Retinal pigment epithelial cell (primary cell): ENCODE results near the gene LRRC45.

Source experiments
- DNase-seq: peaks from one replicate; pipeline ENCODE4 v3.0.0-alpha.2; 2010; ENCODE audit warnings: low read depth
- H3K4me3 ChIP-seq: 2 replicates; pipeline ENCODE4 v1.5.1; 2011; ENCODE audit warnings: mild to moderate bottlenecking, low read length, control low read depth, moderate library complexity
- TF ChIP-seq, protein P1 (sequence below): conservative IDR thresholded peaks from 2 replicates; pipeline ENCODE4 v1.5.1; 2011; ENCODE audit warnings: low read depth, low read length, control low read depth, inconsistent platforms

Gene LRRC45

GRCh38 chr17:82060001-82060380 lies 36.9 kb downstream of the LRRC45 start:
- no peak for DNase-seq
- no peak overlapping the region for H3K4me3 ChIP-seq
- TF ChIP-seq, protein P1, sequence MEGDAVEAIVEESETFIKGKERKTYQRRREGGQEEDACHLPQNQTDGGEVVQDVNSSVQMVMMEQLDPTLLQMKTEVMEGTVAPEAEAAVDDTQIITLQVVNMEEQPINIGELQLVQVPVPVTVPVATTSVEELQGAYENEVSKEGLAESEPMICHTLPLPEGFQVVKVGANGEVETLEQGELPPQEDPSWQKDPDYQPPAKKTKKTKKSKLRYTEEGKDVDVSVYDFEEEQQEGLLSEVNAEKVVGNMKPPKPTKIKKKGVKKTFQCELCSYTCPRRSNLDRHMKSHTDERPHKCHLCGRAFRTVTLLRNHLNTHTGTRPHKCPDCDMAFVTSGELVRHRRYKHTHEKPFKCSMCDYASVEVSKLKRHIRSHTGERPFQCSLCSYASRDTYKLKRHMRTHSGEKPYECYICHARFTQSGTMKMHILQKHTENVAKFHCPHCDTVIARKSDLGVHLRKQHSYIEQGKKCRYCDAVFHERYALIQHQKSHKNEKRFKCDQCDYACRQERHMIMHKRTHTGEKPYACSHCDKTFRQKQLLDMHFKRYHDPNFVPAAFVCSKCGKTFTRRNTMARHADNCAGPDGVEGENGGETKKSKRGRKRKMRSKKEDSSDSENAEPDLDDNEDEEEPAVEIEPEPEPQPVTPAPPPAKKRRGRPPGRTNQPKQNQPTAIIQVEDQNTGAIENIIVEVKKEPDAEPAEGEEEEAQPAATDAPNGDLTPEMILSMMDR: no peak

GRCh38 chr17:82060614-82061013 lies 37.5 kb downstream of the LRRC45 start:
- TF ChIP-seq, protein P1: no peak
- DNase-seq: no peak
- no peak overlapping the region for H3K4me3 ChIP-seq

DNA sequence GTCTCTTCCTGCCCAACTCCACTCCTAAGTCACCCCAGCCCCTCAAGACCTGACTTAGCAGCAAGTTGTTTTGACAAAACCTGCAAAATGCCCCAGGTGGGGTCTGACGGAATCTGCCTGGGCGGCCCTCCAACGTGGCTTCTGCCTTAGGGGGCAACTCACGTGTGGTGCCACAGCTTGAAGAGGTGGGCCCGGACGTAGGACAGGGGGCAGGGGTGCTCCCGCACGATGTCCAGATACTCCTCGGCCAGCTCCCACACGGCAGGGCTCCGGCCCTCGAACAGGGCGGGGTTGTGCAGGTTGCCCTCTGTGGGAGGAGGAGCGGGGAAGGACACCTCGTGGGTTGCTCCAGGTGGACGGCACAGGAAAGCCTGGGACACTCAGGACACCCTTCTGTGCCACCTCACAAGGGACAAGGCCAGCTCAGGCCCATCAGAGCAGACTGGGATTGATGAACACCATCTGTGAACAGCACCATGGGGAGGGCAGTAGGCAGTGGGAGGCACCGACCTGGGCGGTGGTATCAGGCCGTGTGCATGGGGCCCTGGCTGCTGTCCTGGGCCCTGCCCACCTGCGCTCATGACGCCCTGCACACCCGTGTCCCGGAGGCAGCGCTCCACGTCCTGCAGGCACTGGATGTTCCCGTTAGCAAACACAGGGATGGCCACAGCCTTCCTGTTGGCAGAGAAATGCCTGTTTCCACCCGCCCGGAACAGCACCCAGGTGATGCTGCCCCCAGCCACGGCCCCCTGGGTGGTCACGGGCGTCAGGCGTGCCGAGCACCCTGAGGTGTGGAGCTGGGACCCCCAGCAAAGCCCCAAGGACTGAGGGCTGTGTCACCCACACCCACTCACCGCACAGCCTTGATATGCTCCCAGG lies 38.2 kb downstream of the LRRC45 start:
- DNase-seq: no peak
- TF ChIP-seq, protein P1: no peak
- no peak overlapping the region for H3K4me3 ChIP-seq

- TF ChIP-seq, protein P1: no peak
- H3K4me3 ChIP-seq: no peak overlapping the region
- no peak for DNase-seq
These were observed 39.2 kb downstream of the LRRC45 start for GRCh38 chr17:82062076-82062983.

GRCh38 chr17:82062984-82063368 lies 39.9 kb downstream of the LRRC45 start:
- no peak for DNase-seq
- TF ChIP-seq, protein P1: no peak
- H3K4me3 ChIP-seq: no peak overlapping the region

GRCh38 chr17:82063424-82064415 lies 40.6 kb downstream of the LRRC45 start:
- TF ChIP-seq, protein P1: no peak
- no peak overlapping the region for H3K4me3 ChIP-seq

More at GRCh38 chr17:82063424-82064415, 40.6 kb downstream of the LRRC45 start:
- DNase-seq: no peak
